ENCODE data around the gene PRCC.

The PRCC gene

DNA sequence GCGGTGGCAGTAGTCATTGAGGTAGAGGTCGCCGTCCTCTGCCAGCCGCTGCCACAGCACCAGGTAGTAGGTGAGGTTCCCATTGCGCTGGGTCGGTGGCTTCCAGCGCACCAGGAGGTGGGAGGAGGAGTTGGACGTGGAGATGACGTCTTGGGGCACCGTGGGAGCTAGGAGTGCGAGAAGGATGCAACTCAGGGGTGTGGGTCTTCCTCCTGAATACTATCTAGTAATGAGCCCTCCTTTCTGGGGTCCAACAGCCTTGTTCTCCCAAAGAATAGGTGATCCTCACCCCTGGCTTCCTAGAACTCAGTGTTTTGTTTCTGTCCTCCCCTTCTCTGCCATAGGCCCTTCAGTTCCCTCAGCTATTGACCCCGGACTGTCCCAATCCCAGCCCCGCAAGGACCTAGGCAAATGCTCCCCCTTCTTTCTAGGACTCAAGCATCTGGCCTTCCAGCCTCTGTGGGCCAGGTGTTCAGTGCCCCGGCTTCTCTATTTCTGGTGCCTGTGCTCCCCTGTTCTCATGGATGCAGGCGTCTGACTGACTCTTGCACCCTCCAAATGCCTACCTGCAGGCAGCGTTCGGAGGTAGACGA lies 78.7 kb downstream of the PRCC start:
- DNase-seq: no peak

DNA sequence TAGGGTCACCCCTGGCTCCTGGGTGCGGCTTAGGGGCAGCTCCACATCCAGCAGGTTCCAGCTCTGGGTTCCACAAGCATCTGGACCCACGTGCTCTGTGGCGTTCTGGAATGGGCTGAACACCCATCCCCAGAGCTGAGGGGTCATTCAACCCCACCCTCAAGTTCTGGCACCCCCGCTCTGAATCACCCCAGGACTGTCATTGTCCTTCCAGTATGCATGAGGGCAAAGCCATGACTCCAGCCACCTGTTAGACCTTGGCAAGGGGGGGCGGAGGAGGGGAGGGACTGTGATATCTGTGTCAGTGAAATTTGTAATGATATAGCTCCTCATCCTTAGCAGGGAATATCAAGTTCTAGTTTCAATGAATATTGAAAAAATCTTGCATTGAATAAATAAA lies 79.3 kb downstream of the PRCC start:
- DNase-seq: no peak

DNA sequence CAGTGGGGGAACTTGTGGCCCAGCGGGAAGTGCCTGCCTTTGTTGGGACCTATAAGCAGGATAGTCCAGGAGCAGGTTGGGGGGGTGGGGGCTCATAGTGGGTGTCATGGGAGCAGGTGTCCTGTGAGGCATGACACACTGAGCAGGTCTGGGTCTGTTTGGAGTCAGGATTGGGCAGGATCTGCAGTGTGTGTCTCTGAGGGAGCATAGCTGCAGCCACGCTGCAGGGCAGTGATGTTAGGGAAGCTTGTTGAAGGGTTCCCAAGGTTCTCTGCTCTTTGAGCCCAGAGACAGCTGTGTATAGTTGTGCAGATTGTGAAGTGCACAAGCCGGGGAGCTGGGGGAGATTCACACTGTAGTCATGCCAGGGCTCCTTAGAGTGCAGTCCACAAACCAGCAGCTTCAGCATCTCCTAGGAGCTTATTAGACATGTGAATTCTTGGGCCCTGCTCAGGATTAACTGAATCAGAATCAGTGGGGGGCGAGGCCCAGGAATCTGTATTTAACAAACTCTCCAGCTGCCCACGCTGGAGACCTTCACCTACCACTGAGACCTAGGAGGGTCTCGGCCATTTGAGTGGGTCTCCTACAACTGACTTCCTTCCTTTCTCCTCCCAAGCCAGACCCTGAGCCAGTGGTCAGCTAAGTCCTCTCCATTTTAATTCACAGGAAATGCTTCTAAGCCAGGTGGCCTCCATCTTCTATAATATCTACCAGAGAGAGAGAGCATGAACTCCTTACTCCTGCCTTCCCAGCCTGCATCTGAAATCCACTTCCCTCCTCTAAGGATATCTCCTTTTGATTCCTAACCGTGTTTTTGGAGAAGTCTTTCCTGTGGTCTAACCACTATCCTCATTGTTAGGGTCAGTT lies 80.5 kb downstream of the PRCC start:
- no peak for DNase-seq

DNA sequence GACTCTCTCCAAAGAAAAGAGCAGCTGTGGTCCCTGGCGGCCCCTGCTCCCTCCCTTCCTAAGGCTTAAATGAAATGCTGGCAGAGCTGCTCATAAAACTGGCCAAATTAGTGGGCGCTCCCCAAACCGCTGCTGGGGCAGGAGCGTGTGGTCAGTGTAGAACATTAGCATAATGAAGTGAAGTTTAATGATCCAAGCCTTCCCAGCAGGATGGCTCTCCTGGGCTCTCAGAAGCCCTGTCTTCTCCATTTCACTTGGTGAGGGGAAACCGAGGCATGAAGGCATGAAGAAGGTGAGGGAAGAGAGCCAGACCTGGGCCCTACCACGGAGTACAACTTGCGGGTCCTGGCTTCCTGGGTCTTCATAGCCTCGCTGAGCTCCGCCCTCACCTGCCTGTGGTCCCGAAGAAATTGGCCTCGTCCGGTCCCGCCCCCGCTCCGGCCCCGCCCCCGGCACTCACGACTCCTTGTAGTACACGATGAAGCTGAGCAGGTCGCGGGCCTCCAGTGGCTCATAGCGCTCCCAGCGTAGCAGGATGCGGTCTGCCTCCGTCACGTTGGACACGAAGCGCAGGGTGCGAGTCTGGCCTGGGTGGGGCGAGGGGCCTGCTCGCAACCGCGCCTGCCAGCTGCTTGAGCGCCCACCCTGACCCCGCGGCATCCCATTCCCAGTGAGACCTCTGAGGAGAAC lies 81.3 kb downstream of the PRCC start:
- no peak for DNase-seq

DNA sequence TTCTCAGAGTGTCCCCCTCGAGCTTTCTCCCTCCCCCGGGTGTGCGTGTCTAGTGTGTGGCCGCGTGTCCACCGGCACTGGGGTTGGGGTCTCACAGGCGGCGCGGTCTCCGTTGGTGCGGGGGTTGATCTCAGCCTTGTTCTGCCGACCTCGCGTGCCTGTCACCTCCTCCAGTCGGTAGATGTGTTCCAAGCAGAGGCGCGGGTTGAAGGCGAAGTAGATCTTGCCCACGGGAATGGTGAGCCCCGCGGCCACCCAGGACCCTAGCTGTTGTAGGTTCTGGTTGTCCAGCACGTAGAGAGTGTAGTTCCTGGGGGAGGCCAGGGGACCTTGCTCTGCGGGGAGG lies 81.8 kb downstream of the PRCC start:
- DNase-seq: no peak
